Measurements from ENCODE around the gene EML4. TPM values are rescaled to one million over a fixed set of nuclear protein-coding genes. Genes with fewer than 3 reads are reported as not detected.
A peak's percentile ranks its signal among the peaks of the same experiment; 100 is the strongest.

EML4 gene
- total RNA-seq, 2 donors from 2014 or later = 32.8 to 59.9 TPM

DNA sequence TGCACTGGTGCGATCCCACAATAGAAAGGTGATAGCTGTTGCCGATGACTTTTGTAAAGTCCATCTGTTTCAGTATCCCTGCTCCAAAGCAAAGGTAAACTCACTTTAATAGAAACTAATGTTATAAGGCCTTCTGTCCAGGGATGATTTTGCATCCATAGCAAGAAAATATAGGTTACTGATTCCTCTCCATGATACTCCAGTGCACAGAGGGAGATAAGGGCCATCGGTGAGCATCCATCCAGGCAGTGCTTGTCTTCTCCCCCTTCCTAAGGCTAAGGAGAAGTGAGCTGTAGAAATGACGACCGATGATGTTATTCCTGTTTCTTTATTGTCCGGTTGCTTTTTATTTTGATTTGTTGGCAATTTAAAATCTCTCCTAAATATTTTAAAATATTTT lies 159.8 kb downstream of the EML4 start:
- Histone ChIP-seq H3K4me1 (ENCODE audit: control insufficient read depth in 1 of 2, low read depth in 2 of 2) (peaks cover 12 to 16% of the 10 kb centered on the region in 2 donors), H3K36me3 (peaks cover 19% of the 10 kb centered on the region), H3K9me3 (no peaks in the 10 kb centered on the region), H3K27ac (no peak overlapping the region), H3K4me3 (no peak overlapping the region), H3K27me3 (replicated peaks; ENCODE audit: insufficient read depth) (no peaks in the 10 kb centered on the region)
- TF ChIP-seq, protein P1, sequence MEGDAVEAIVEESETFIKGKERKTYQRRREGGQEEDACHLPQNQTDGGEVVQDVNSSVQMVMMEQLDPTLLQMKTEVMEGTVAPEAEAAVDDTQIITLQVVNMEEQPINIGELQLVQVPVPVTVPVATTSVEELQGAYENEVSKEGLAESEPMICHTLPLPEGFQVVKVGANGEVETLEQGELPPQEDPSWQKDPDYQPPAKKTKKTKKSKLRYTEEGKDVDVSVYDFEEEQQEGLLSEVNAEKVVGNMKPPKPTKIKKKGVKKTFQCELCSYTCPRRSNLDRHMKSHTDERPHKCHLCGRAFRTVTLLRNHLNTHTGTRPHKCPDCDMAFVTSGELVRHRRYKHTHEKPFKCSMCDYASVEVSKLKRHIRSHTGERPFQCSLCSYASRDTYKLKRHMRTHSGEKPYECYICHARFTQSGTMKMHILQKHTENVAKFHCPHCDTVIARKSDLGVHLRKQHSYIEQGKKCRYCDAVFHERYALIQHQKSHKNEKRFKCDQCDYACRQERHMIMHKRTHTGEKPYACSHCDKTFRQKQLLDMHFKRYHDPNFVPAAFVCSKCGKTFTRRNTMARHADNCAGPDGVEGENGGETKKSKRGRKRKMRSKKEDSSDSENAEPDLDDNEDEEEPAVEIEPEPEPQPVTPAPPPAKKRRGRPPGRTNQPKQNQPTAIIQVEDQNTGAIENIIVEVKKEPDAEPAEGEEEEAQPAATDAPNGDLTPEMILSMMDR (IDR thresholded peaks at IDR 0.05) = no peak
- DNase-seq (ENCODE audit: low spot score) (no peak), ATAC-seq (ENCODE audit: insufficient number of reproducible peaks, low FRiP score, low read depth) (no peak)

DNA sequence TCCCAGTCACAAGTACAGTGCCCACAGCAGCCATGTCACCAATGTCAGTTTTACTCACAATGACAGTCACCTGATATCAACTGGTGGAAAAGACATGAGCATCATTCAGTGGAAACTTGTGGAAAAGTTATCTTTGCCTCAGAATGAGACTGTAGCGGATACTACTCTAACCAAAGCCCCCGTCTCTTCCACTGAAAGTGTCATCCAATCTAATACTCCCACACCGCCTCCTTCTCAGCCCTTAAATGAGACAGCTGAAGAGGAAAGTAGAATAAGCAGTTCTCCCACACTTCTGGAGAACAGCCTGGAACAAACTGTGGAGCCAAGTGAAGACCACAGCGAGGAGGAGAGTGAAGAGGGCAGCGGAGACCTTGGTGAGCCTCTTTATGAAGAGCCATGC lies 160.6 kb downstream of the EML4 start:
- H3K27ac ChIP-seq = peak overlapping the region; percentile 33 to 68
- no peaks in the 10 kb centered on the region for H3K9me3 ChIP-seq
- no peak overlapping the region for H3K4me3 ChIP-seq
- peaks cover 21% of the 10 kb centered on the region for H3K36me3 ChIP-seq
- peaks cover 12 to 16% of the 10 kb centered on the region in 2 donors for H3K4me1 ChIP-seq (ENCODE audit: control insufficient read depth in 1 of 2, low read depth in 2 of 2)
- ATAC-seq (ENCODE audit: insufficient number of reproducible peaks, low FRiP score, low read depth) = no peak
- TF ChIP-seq, protein P1 (IDR thresholded peaks at IDR 0.05) = no peak
- no peak for DNase-seq (ENCODE audit: low spot score)
- no peaks in the 10 kb centered on the region for H3K27me3 ChIP-seq (replicated peaks; ENCODE audit: insufficient read depth)

DNA sequence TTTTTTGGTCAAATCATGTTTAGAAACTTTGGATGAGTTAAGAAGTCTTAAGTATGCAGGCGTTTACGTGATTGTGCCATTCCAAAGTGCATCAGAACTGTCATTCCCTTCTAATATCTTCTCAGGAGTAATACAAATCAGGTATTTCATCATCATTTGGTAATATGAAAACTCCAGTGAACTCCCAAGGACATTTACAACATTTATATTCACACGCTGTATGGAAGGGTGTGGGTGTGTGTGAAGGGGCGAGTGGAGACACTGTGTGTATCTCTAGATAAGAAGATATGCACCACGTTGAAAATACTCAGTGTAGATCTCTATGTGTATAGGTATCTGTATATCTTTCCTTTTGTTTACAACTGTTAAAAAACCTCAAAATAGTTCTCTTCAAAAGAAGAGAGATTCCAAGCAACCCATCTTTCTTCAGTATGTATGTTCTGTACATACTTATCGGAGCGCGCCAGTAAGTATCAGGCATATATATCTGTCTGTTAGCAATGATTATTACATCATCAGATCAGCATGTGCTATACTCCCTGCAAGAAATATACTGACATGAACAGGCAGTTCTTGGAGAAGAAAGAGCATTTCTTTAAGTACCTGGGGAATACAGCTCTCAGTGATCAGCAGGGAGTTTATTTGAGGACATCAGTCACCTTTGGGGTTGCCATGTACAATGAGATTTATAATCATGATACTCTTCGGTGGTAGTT lies 162.6 kb downstream of the EML4 start:
- Histone ChIP-seq H3K9me3 (no peaks in the 10 kb centered on the region), H3K4me1 (ENCODE audit: control insufficient read depth in 1 of 2, low read depth in 2 of 2) (peaks cover 12 to 16% of the 10 kb centered on the region in 2 donors), H3K27me3 (replicated peaks; ENCODE audit: insufficient read depth) (no peaks in the 10 kb centered on the region), H3K27ac (no peak overlapping the region), H3K4me3 (no peak overlapping the region), H3K36me3 (peaks cover 18% of the 10 kb centered on the region)
- ATAC-seq (ENCODE audit: insufficient number of reproducible peaks, low FRiP score, low read depth) (no peak), DNase-seq (ENCODE audit: low spot score) (no peak)
- TF ChIP-seq, protein P1 (IDR thresholded peaks at IDR 0.05) = no peak

DNA sequence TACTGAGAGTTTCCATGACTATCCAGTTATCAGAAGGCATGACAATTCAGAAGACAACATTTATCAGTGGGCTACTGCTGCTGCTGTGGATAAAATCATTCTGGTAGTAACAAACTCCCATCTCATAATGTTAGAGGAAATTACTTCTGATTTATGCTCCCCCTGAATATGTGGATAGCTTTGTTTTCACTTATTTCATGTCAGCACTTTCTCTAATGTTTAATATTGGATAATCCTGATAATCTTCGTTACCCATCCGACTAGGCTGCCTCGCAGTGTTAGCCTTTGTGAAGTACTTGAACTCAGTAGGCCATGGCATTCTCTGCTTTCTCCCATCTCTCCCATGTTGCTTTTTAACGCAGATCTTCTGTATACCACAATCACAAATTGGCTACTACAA lies 163.4 kb downstream of the EML4 start:
- H3K36me3 ChIP-seq = peaks cover 19% of the 10 kb centered on the region
- no peak for DNase-seq (ENCODE audit: low spot score)

DNA sequence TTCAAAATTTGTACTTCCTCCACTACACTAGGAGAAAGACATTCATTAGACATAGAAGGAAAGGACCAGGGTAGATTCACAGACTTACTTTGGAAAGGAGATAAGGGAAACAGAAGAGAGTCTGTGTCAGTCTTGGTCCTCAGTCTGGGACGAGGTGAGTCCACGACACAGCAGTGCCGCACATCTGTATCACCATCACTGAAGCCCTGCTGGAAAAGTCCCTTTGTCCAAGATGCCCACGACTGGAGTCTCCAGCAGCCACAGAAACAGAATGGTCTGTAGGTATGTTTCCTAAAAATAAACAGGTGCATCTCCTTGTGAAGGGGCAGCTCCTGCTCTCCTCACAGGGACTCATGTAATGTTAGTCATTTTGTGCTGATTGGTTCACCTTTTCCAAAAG lies 164.4 kb downstream of the EML4 start:
- H3K36me3 ChIP-seq = peaks cover 25% of the 10 kb centered on the region
- H3K27ac ChIP-seq = no peak overlapping the region
- TF ChIP-seq, protein P1 (IDR thresholded peaks at IDR 0.05) = no peak
- H3K9me3 ChIP-seq = no peaks in the 10 kb centered on the region
- ATAC-seq (ENCODE audit: insufficient number of reproducible peaks, low FRiP score, low read depth) (no peak), DNase-seq (ENCODE audit: low spot score) (no peak)
- peaks cover 12 to 16% of the 10 kb centered on the region in 2 donors for H3K4me1 ChIP-seq (ENCODE audit: control insufficient read depth in 1 of 2, low read depth in 2 of 2)
- H3K4me3 ChIP-seq = no peak overlapping the region
- no peaks in the 10 kb centered on the region for H3K27me3 ChIP-seq (replicated peaks; ENCODE audit: insufficient read depth)

More for the DNA sequence above, 163.4 kb downstream of the EML4 start:
- Histone ChIP-seq H3K27me3 (replicated peaks; ENCODE audit: insufficient read depth) (no peaks in the 10 kb centered on the region), H3K4me1 (ENCODE audit: control insufficient read depth in 1 of 2, low read depth in 2 of 2) (peaks cover 12 to 16% of the 10 kb centered on the region in 2 donors), H3K4me3 (no peak overlapping the region), H3K9me3 (no peaks in the 10 kb centered on the region), H3K27ac (no peak overlapping the region)
- TF ChIP-seq, protein P1 (IDR thresholded peaks at IDR 0.05) = no peak
- ATAC-seq (ENCODE audit: insufficient number of reproducible peaks, low FRiP score, low read depth) = no peak
